HepG2 (cell line): ENCODE results near the gene RIN3. TPM values are rescaled to one million over a fixed set of nuclear protein-coding genes. Genes with fewer than 3 reads are reported as not detected.

ENCODE experiments used
- ATF2 ChIP-seq: sonication (generic); formaldehyde crosslinking; IDR thresholded peaks from 2 replicates; pipeline ENCODE4 v1.4.0; 2020; ENCODE audit warnings: missing genetic modification reagents
- ELF3 ChIP-seq: IDR thresholded peaks from 2 replicates; pipeline ENCODE4 v1.6.1; 2016; ENCODE audit warnings: missing genetic modification reagents, missing compliant biosample characterization
- HDAC1 ChIP-seq: sonication (generic); formaldehyde crosslinking; IDR thresholded peaks from 2 replicates; pipeline ENCODE4 v1.5.1; 2020; ENCODE audit warnings: mild to moderate bottlenecking, missing genetic modification reagents
- HOXA9 ChIP-seq: sonication (generic); formaldehyde crosslinking; IDR thresholded peaks from 2 replicates; pipeline ENCODE4 v1.8.1; 2022; ENCODE audit warnings: missing genetic modification reagents, mild to moderate bottlenecking, moderate library complexity, borderline replicate concordance
- IKZF5 ChIP-seq: IDR thresholded peaks from 2 replicates; pipeline ENCODE4 v1.6.1; 2018; ENCODE audit warnings: missing genetic modification reagents, mild to moderate bottlenecking, missing compliant biosample characterization
- KDM4B ChIP-seq: sonication (generic); formaldehyde crosslinking; IDR thresholded peaks from 2 replicates; pipeline ENCODE4 v1.4.0; 2020; ENCODE audit warnings: missing genetic modification reagents
- KLF11 ChIP-seq: IDR thresholded peaks from 2 replicates; pipeline ENCODE4 v1.6.1; 2016; ENCODE audit warnings: missing compliant biosample characterization
- MAFG ChIP-seq: sonication (generic); formaldehyde crosslinking; IDR thresholded peaks from 2 replicates; pipeline ENCODE4 v1.5.1; 2020; ENCODE audit warnings: mild to moderate bottlenecking, missing genetic modification reagents
- MEF2D ChIP-seq: sonication (generic); formaldehyde crosslinking; IDR thresholded peaks from 2 replicates; pipeline ENCODE4 v1.5.1; 2020; ENCODE audit warnings: mild to moderate bottlenecking, missing genetic modification reagents
- MEIS1 ChIP-seq: sonication (generic); formaldehyde crosslinking; IDR thresholded peaks from 2 replicates; pipeline ENCODE4 v1.9.0; 2021; ENCODE audit warnings: mild to moderate bottlenecking, missing genetic modification reagents, moderate library complexity, borderline replicate concordance
- RFX3 ChIP-seq: IDR thresholded peaks from 2 replicates; pipeline ENCODE4 v1.6.1; 2016; ENCODE audit warnings: missing biosample characterization, missing genetic modification reagents
- RFX5 ChIP-seq: IDR thresholded peaks from 2 replicates; pipeline ENCODE4 v1.6.1; 2011; ENCODE audit warnings: low read depth, low read length, improper control_type of control experiment
- RFXAP ChIP-seq: sonication (generic); formaldehyde crosslinking; IDR thresholded peaks from 2 replicates; pipeline ENCODE4 v1.4.0; 2020; ENCODE audit warnings: missing genetic modification reagents, borderline replicate concordance
- RXRB ChIP-seq: IDR thresholded peaks from 2 replicates; pipeline ENCODE4 v1.6.1; 2016; ENCODE audit warnings: borderline replicate concordance, missing genetic modification reagents, missing compliant biosample characterization
- SNRNP70 ChIP-seq: fragments of 200-400 bp; formaldehyde crosslinking; IDR thresholded peaks from 2 replicates; pipeline ENCODE4 v1.6.1; 2017; ENCODE audit warnings: mild to moderate bottlenecking, low read depth, low read length, moderate library complexity
- SP2 ChIP-seq: sonication (generic); formaldehyde crosslinking; IDR thresholded peaks from 2 replicates; pipeline ENCODE4 v1.5.1; 2020; ENCODE audit warnings: mild to moderate bottlenecking, missing genetic modification reagents
- TBL1XR1 ChIP-seq: fragments of 150-350 bp; IDR thresholded peaks from 2 replicates; pipeline ENCODE4 v1.6.1; 2014; ENCODE audit warnings: borderline replicate concordance, low read length; ENCODE audit not compliant: partially characterized antibody
- TGIF2 ChIP-seq: IDR thresholded peaks from 2 replicates; pipeline ENCODE4 v1.6.1; 2016; ENCODE audit warnings: control low read depth, missing compliant biosample characterization
- ZBTB14 ChIP-seq: sonication (generic); formaldehyde crosslinking; IDR thresholded peaks from 2 replicates; pipeline ENCODE4 v1.4.0; 2020; ENCODE audit warnings: missing genetic modification reagents
- ZNF160 ChIP-seq: sonication (generic); formaldehyde crosslinking; IDR thresholded peaks from 2 replicates; pipeline ENCODE4 v1.8.0; 2022; ENCODE audit warnings: mild to moderate bottlenecking, inconsistent platforms, missing genetic modification reagents
- ZNF18 ChIP-seq: sonication (generic); formaldehyde crosslinking; IDR thresholded peaks from 2 replicates; pipeline ENCODE4 v1.8.0; 2022; ENCODE audit warnings: mild to moderate bottlenecking, missing genetic modification reagents; ENCODE audit not compliant: insufficient replicate concordance
- ZNF180 ChIP-seq: sonication (generic); formaldehyde crosslinking; IDR thresholded peaks from 2 replicates; pipeline ENCODE4 v1.4.0; 2020; ENCODE audit warnings: low read depth, missing genetic modification reagents, borderline replicate concordance
- ZNF224 ChIP-seq: sonication (generic); formaldehyde crosslinking; IDR thresholded peaks from 2 replicates; pipeline ENCODE4 v1.5.0; 2020; ENCODE audit warnings: mild to moderate bottlenecking, missing genetic modification reagents
- ZNF264 ChIP-seq: sonication (generic); formaldehyde crosslinking; IDR thresholded peaks from 2 replicates; pipeline ENCODE4 v1.4.0; 2020; ENCODE audit warnings: missing genetic modification reagents
- ZNF441 ChIP-seq: sonication (generic); formaldehyde crosslinking; IDR thresholded peaks from 2 replicates; pipeline ENCODE4 v1.7.0; 2021; ENCODE audit warnings: missing genetic modification reagents, borderline replicate concordance
- ZNF761 ChIP-seq: sonication (generic); formaldehyde crosslinking; conservative IDR thresholded peaks from 2 replicates; pipeline ENCODE4 v1.4.0; 2020; ENCODE audit warnings: mild to moderate bottlenecking, missing genetic modification reagents
- polyA plus RNA-seq, 8 experiments: library from polyadenylated mRNA; depleted of rRNA in 3 of 8; stranded (reverse) in 7 of 8; unstranded in 1 of 8; fragments of >200 nt; fragmentation: Illumina TruSeq in 4 of 8; extraction: Trizol in 4 of 8; gene quantifications; 2 replicates each; pipeline versions ENCODE4 v1.2.1 to v1.2.3, GENCODE V29; 2011 to 2016; ENCODE audit warnings: low read depth in 4 of 8, missing spikeins in 1 of 8, mixed read lengths in 1 of 8; ENCODE audit not compliant: insufficient read depth in 1 of 8
- total RNA-seq, 5 experiments: library from RNA; depleted of rRNA; stranded (reverse); fragments of >200 nt; fragmentation: Illumina TruSeq; extraction: Trizol; gene quantifications; 2 replicates each; pipeline ENCODE4 v1.2.3, GENCODE V29; 2016; ENCODE audit warnings: low read depth in 1 of 5

Gene RIN3
- total and polyA plus RNA-seq, 2 of the 13 experiments (the other 11 are each of a cell fraction or from before 2014, with no cell fraction given) = 2.3 to 3.6 TPM

DNA sequence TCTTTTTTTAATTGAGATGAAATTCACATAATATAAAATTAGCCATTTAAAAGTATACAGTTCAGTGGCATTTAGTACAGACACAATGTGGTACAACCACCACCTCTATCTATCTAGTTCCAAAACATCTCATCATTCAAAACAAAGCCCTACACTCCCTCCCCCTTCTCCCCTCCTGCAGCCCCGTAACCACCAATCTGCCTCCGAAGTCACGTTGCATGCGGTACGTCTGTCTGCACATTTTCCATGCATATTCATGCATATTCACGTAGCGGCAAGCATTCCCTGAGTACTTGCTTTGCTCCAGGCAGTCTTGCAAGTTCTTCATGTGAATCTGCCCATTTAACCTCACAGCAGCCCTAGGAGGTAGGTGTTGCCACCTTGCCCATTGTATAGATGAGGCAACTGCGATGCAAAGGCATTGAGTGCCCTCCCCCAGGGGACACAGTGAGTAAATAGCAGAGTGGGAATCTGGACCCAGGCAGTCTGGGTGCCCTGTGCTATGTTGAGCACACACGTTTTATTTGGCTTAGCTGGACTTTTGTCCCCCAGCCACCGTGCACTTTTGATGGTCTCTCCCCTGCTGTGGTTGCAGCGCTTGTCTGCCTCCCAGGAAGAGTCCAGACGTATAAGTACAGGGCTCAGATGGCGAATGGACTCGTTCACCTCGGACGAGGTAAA is 43.4 kb downstream of the RIN3 start (continued):
- no peak for TF ChIP-seq RFX5
- TF ChIP-seq ATF2 (CRISPR knock-in tag) = peak; percentile 68
- no peak; the same call in 1 of the 2 replicates for TF ChIP-seq HOXA9 (CRISPR knock-in tag)
- no peak for TF ChIP-seq RFX3 (CRISPR knock-in tag)
- TF ChIP-seq ZNF180 = no peak
- no peak for TF ChIP-seq KDM4B
- TF ChIP-seq SP2 (CRISPR knock-in tag) = no peak
- TF ChIP-seq SNRNP70 = no peak
- TF ChIP-seq ELF3 = 0 out of 2 replicates have a peak, but pooled peaks have one; percentile 21
- TF ChIP-seq ZNF441 = no peak
- no peak for TF ChIP-seq ZNF18
- TF ChIP-seq MEF2D (CRISPR knock-in tag) = peak; percentile 72; the same call in 1 of the 2 replicates
- TF ChIP-seq MAFG (CRISPR knock-in tag) = no peak
- no peak for TF ChIP-seq ZBTB14 (CRISPR knock-in tag)
- TF ChIP-seq IKZF5 (CRISPR knock-in tag) = peak; percentile 79; the same call in 1 of the 2 replicates
- TF ChIP-seq HDAC1 = peak; percentile 92
- 0 out of 2 replicates have a peak, but pooled peaks have one; percentile 44 for TF ChIP-seq KLF11 (CRISPR knock-in tag)
- TF ChIP-seq MEIS1 (CRISPR knock-in tag) = no peak
- peak; percentile 79 for TF ChIP-seq RXRB (CRISPR knock-in tag)
- TF ChIP-seq ZNF264 (CRISPR knock-in tag) = 0 out of 2 replicates have a peak, but pooled peaks have one; percentile 47
- no peak for TF ChIP-seq ZNF160
- TF ChIP-seq ZNF761 (CRISPR knock-in tag) = 0 out of 2 replicates have a peak, but pooled peaks have one; percentile 39
- peak; percentile 37; the same call in 1 of the 2 replicates for TF ChIP-seq RFXAP (CRISPR knock-in tag)
- TF ChIP-seq ZNF224 (CRISPR knock-in tag) = no peak
- TF ChIP-seq TBL1XR1 = peak; percentile 77
- TF ChIP-seq TGIF2 = no peak
